PC-3 (cell line): ENCODE results near the gene KRT17.

Experiments
- CTCF ChIP-seq: fragments of 300-600 bp; sonication (generic); conservative IDR thresholded peaks from 2 replicates; pipeline ENCODE4 v1.5.1; 2017; ENCODE audit warnings: antibody characterized with exemption, low read depth, mild to moderate bottlenecking, low read length
- EZH2 ChIP-seq: fragments of 300-600 bp; sonication (generic); IDR thresholded peaks from one replicate; pipeline ENCODE4 v1.6.1; 2017; ENCODE audit warnings: antibody characterized with exemption, mild to moderate bottlenecking, low read length; ENCODE audit not compliant: unreplicated experiment
- EZH2phosphoT487 ChIP-seq: fragments of 300-600 bp; sonication (generic); IDR thresholded peaks from 2 replicates; pipeline ENCODE4 v1.6.1; 2018; ENCODE audit warnings: mild to moderate bottlenecking, antibody characterized with exemption, low read length, borderline replicate concordance

- TF ChIP-seq CTCF (no peak), EZH2phosphoT487 (no peak), EZH2 (no peak)
Observed at GRCh38 chr17:41617136-41617535, 7.2 kb downstream of the KRT17 start.
